NT2/D1 (cell line): ENCODE data around the gene KCP.

Experiments
- SUZ12 ChIP-seq: IDR thresholded peaks from 2 replicates; pipeline ENCODE4 v1.6.1; 2011; ENCODE audit not compliant: insufficient read length, insufficient read depth; ENCODE audit errors: extremely low read depth
- YY1 ChIP-seq: IDR thresholded peaks from 2 replicates; pipeline ENCODE4 v1.6.1; 2011; ENCODE audit not compliant: insufficient read length, insufficient read depth
- ZNF274 ChIP-seq: IDR thresholded peaks from 2 replicates; pipeline ENCODE4 v1.6.1; 2011; ENCODE audit warnings: mild to moderate bottlenecking, low read depth, low read length

- TF ChIP-seq YY1 (no peak), ZNF274 (no peak), SUZ12 (no peak)
These were observed 43.6 kb upstream of the KCP start for GRCh38 chr7:128954150-128954549.
